ENCODE data around the gene MICU2. TPM values are rescaled to one million over a fixed set of nuclear protein-coding genes. Genes with fewer than 3 reads are reported as not detected.
"Not testable (repeated sequence)": the region's sequence is repeated elsewhere in the genome, so short reads cannot be mapped to it uniquely, and the experiment has no call there.

MICU2 gene
- total RNA-seq, 1 donor from 2014 or later: 41.5 TPM

DNA sequence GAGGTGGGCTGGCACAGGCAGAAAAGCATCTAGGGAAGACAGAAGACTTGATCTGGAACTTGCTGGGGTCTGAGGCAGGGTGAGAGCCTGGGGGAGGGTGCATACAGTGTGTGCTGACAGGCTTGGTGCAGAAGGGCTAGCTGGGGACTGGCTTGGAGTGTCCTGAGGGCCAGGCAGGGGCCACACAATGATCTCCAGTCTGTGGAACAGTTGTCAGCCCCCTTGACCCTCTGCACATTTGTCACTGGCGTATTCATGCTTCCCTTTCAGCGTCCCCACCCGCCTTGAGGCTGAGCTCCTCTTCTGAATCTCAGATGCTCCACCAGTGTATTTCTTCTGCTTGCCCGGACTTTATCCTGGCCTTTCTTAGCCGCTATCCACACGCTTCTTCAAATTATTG, 2.8 kb upstream of the MICU2 start:
- H3K4me1 ChIP-seq: peaks cover 0 to 5% of the 10 kb centered on the region in 2 donors
- H3K4me3 ChIP-seq: no peak overlapping the region
- H3K27ac ChIP-seq: no peak overlapping the region
- H3K9me3 ChIP-seq: no peaks in the 10 kb centered on the region
- no peak for DNase-seq (ENCODE audit: low spot score in 2 of 2)
- H3K27me3 ChIP-seq: no peaks in the 10 kb centered on the region
- no peak for TF ChIP-seq CTCF (IDR thresholded peaks at IDR 0.05)
- no peaks in the 10 kb centered on the region for H3K36me3 ChIP-seq
- intact Hi-C loops (cut with DNase I): loop anchor here (10.0 kb wide), 2 partner anchors 312 to 508 kb away; no protein-coding TSS in a partner anchor

GRCh38 chr13:21606251-21606650, 2.3 kb upstream of the MICU2 start:
- intact Hi-C loops (cut with DNase I): loop anchor here (10.0 kb wide), 2 partner anchors 311 to 509 kb away; no protein-coding TSS in a partner anchor
- H3K4me3 ChIP-seq: no peak overlapping the region
- H3K27ac ChIP-seq: no peak overlapping the region
- DNase-seq (ENCODE audit: low spot score in 2 of 2): no peak
- no peaks in the 10 kb centered on the region for H3K36me3 ChIP-seq
- peaks cover 0 to 5% of the 10 kb centered on the region in 2 donors for H3K4me1 ChIP-seq
- H3K9me3 ChIP-seq: no peaks in the 10 kb centered on the region
- no peak for TF ChIP-seq CTCF (IDR thresholded peaks at IDR 0.05)
- no peaks in the 10 kb centered on the region for H3K27me3 ChIP-seq

- Histone ChIP-seq H3K36me3 (no peaks in the 10 kb centered on the region), H3K4me3 (no peak overlapping the region), H3K4me1 (no peaks in the 10 kb centered on the region), H3K27ac (no peak overlapping the region), H3K9me3 (peaks cover 0 to 7% of the 10 kb centered on the region in 2 donors), H3K27me3 (no peaks in the 10 kb centered on the region)
- DNase-seq (ENCODE audit: low spot score in 2 of 2): no peak
- no peak for TF ChIP-seq CTCF (IDR thresholded peaks at IDR 0.05)
- intact Hi-C loops (cut with DNase I): no loop called here
Measured at GRCh38 chr13:21596722-21597121, 7.2 kb downstream of the MICU2 start.

DNA sequence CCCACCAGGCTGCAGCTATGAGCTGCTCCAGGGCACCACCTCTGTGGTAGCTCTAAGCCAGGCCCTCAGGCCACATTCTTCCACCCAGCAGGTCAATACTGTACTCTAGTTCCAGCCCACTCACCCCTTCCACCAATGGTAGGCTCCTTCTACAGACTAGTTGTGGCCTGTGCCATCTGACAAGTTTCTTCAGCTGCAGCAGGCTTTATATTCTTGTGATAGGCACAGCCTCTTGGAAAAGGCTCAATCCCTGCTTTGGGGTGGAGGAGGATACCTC, 8.5 kb downstream of the MICU2 start:
- intact Hi-C loops (cut with DNase I): no loop called here
- DNase-seq (ENCODE audit: low spot score in 2 of 2): no peak
- Histone ChIP-seq H3K9me3 (peaks cover 0 to 7% of the 10 kb centered on the region in 2 donors), H3K36me3 (no peaks in the 10 kb centered on the region), H3K27me3 (no peaks in the 10 kb centered on the region), H3K4me3 (no peak overlapping the region), H3K4me1 (no peaks in the 10 kb centered on the region), H3K27ac (no peak overlapping the region)
- no peak for TF ChIP-seq CTCF (IDR thresholded peaks at IDR 0.05)

- no peak for DNase-seq (ENCODE audit: low spot score in 2 of 2)
- Histone ChIP-seq H3K4me3 (no peak overlapping the region), H3K9me3 (peaks cover 0 to 7% of the 10 kb centered on the region in 2 donors), H3K27ac (no peak overlapping the region), H3K4me1 (no peaks in the 10 kb centered on the region), H3K36me3 (no peaks in the 10 kb centered on the region), H3K27me3 (no peaks in the 10 kb centered on the region)
- intact Hi-C loops (cut with DNase I): no loop called here
- TF ChIP-seq CTCF (IDR thresholded peaks at IDR 0.05): no peak
Measured at GRCh38 chr13:21594715-21595545, 9.0 kb downstream of the MICU2 start.

GRCh38 chr13:21590665-21591456, 13.1 kb downstream of the MICU2 start:
- H3K4me1 ChIP-seq; H3K27ac ChIP-seq; H3K36me3 ChIP-seq; DNase-seq (ENCODE audit: low spot score in 2 of 2); intact Hi-C loops (cut with DNase I); H3K9me3 ChIP-seq; H3K27me3 ChIP-seq; H3K4me3 ChIP-seq: not testable (repeated sequence)
